ENCODE results near the gene EEF1E1.

Gene EEF1E1

DNA sequence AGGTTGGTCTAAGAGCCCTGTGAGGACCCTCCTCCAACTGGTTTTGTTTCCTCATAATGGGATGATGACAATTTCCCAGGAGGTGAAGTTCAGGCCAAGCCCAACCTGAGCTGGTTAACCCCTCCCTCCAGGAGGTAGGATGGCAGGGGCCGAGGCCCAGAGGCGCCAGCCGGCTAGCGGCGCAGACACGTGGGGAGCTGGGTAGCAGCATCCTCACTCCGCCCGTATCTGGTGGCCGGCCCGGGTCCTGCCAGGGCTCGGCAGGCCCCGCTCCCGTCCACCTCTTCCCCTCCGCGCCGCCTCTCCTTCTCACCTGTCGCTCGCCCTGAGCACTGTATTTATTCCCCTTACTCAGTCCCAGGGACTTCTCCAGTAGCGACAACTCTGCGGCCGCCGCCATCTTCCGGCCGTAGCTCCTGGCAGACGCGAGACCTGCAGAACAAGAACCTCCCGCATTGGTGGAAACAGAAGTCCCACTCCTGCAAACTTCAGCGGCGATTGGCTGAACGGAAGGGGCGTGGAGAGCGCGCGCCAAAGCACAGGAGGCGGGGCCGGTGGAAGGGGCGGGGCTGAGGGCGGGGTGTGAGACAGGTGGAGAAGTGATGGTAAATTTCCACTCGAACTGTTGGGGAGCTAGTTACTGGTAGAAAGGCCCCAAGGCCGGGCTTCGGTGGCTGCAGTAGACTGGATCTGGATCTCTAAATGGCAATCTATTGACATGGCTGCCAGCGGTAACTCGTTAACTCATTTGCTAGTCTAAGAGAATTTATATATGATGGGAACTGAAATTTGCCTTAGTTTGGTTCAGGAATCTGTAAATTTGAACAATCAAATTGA is at the start of gene EEF1E1:
EEF1E1 (minus strand) TSS at position 427 of the 837 bp plus-strand sequence; CDS start at position 400, 27 bp downstream.
- peak; percentile 53 for DNase-seq (ENCODE audit: low read depth, low spot score)
- TF ChIP-seq, protein P1, sequence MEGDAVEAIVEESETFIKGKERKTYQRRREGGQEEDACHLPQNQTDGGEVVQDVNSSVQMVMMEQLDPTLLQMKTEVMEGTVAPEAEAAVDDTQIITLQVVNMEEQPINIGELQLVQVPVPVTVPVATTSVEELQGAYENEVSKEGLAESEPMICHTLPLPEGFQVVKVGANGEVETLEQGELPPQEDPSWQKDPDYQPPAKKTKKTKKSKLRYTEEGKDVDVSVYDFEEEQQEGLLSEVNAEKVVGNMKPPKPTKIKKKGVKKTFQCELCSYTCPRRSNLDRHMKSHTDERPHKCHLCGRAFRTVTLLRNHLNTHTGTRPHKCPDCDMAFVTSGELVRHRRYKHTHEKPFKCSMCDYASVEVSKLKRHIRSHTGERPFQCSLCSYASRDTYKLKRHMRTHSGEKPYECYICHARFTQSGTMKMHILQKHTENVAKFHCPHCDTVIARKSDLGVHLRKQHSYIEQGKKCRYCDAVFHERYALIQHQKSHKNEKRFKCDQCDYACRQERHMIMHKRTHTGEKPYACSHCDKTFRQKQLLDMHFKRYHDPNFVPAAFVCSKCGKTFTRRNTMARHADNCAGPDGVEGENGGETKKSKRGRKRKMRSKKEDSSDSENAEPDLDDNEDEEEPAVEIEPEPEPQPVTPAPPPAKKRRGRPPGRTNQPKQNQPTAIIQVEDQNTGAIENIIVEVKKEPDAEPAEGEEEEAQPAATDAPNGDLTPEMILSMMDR (IDR thresholded peaks at IDR 0.05; ENCODE audit: insufficient read depth, low read length, missing control alignments): no peak
- ChIA-PET CTCF (interaction anchor here (1.5 kb wide), 1 partner anchor 117 kb away, joined by 5 read pairs; no protein-coding TSS in a partner anchor), POLR2A (interaction anchor here (1.3 to 1.6 kb wide), 3 partner anchors 11 to 17 kb away, joined by 4 to 6 read pairs (median 6); no protein-coding TSS in a partner anchor)
- peak within 1 kb of the TSS; percentile 87 for H3K4me3 ChIP-seq (ENCODE audit: low read depth, low read length)

DNA sequence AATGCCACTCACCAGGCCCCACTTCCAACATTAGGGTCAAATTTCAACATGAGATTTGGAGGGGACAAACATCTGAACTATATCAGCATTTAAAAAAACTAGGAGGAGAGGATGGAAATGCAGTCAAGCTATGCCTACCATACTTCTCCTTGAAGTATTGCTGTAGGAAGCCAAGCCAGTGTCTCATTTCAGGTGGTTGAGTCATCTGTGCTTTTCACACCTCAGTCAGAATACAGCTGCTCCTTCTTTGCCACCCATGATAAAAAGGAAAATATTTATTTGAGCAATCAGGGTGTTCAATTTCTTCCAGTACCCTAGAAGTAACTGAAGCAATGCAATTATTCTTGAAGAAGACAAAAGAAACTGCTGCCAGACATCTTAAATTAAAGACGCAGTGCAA is 47.0 kb upstream of the EEF1E1 start:
- no peak for DNase-seq (ENCODE audit: low read depth, low spot score)
- POLR2A ChIA-PET: no interaction called here
- H3K4me3 ChIP-seq (ENCODE audit: low read depth, low read length): no peak overlapping the region
- CTCF ChIA-PET: interaction anchor here (1.8 kb wide), 1 partner anchor 70 kb away, joined by 7 read pairs; no protein-coding TSS in a partner anchor
- TF ChIP-seq, protein P1 (IDR thresholded peaks at IDR 0.05; ENCODE audit: insufficient read depth, low read length, missing control alignments): no peak

DNA sequence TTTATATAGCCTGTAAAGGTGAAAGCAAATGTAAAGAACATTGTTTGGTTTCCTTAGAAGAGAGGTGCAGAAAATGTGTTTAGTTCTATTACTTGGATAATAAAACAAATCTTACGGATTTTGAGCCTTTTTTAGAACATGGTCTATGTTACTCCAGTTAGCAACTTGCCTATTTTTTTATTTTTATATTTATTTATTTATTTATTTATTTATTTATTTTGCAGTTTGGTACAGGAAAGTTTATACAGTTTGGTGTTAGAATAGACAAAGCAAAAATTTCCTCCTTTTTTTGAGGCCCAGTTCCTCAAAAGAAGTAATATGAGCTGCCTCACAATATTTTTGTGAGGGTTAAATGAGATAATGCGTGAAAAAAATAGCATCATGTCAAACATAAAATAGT is 41.6 kb upstream of the EEF1E1 start:
- ChIA-PET CTCF (interaction anchor here (1.7 to 5.0 kb wide), 4 partner anchors 11 to 75 kb away, joined by 6 to 47 read pairs (median 18); no protein-coding TSS in a partner anchor), POLR2A (no interaction called here)
- TF ChIP-seq, protein P1 (IDR thresholded peaks at IDR 0.05; ENCODE audit: insufficient read depth, low read length, missing control alignments): no peak
- no peak for DNase-seq (ENCODE audit: low read depth, low spot score)
- H3K4me3 ChIP-seq (ENCODE audit: low read depth, low read length): no peak overlapping the region

DNA sequence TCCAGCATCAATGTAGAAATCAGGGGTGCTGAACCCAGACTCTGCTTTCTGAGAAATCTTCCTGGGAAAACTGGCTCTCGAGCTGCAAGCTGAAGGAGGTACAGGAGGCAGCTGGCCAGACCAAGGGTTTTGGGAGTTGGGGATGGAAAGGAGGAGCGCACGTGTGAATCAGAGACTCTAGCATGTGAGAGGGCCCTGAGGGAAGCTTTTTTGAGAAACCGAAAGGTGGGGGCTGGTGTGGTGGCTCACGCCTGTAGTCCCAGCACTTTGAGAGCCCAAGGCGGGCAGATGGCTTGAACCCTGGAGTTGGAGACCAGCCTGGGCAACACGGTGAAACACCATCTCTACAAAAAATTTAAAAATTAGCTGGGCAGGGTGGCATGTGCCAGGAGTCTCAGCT is 37.1 kb upstream of the EEF1E1 start:
- no peak overlapping the region for H3K4me3 ChIP-seq (ENCODE audit: low read depth, low read length)
- ChIA-PET POLR2A (no interaction called here), CTCF (interaction anchor here (1.6 to 5.1 kb wide), 3 partner anchors 8 to 82 kb away, joined by 4 to 47 read pairs (median 38); no protein-coding TSS in a partner anchor)
- no peak for DNase-seq (ENCODE audit: low read depth, low spot score)
- TF ChIP-seq, protein P1 (IDR thresholded peaks at IDR 0.05; ENCODE audit: insufficient read depth, low read length, missing control alignments): no peak

DNA sequence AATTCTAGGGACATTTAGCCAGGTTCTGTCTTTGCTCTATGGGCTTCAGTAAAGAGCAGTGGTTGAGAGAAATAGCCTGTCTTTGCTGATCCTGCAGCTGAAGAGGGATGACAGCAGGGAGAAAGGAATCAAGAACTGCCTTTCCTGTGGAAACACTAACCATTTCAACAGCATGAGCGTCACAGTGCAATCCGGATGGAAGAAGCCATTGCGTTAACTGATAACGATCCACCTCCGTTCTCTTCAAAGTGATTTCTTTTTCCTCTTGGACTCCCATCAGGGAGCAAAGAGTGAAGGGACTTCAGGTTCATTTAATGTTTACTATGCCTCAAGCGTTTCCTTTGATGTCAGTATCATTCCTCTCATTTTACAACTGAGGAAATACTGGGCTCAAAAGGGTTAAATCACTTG is 35.2 kb upstream of the EEF1E1 start:
- H3K4me3 ChIP-seq (ENCODE audit: low read depth, low read length): no peak overlapping the region
- CTCF ChIA-PET: interaction anchor here (5.1 kb wide), 1 partner anchor 81 kb away, joined by 38 read pairs; no protein-coding TSS in a partner anchor
- POLR2A ChIA-PET: no interaction called here
- TF ChIP-seq, protein P1 (IDR thresholded peaks at IDR 0.05; ENCODE audit: insufficient read depth, low read length, missing control alignments): no peak
- no peak for DNase-seq (ENCODE audit: low read depth, low spot score)

DNA sequence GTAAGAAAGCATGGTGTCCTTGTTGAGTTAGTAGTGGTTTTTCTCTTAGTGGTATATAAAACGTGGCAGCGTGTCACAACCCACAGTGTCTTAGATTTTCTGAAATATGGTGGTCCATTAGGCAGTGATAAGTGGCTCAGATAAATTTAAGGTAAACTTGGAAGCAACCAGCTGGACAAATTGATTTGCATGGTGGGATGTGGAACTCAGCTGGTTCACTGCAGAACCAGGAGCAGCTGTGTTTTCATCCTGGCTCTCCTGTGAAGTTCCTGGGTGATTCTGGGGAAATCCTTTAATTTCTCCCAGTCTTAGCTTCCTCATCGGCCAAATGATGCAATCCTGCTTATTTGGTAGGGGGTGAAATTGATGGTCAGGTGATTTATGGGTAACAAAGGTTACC is 32.9 kb upstream of the EEF1E1 start:
- TF ChIP-seq, protein P1 (IDR thresholded peaks at IDR 0.05; ENCODE audit: insufficient read depth, low read length, missing control alignments): no peak
- ChIA-PET CTCF (interaction anchor here (12.6 kb wide), 1 partner anchor 87 kb away, joined by 768 read pairs; no protein-coding TSS in a partner anchor), POLR2A (no interaction called here)
- H3K4me3 ChIP-seq (ENCODE audit: low read depth, low read length): no peak overlapping the region
- DNase-seq (ENCODE audit: low read depth, low spot score): no peak

All from AG04449 (cell line).